Left forelimb (tissue), 1 donor: ENCODE results near the gene ADM2.
"Not testable (repeated sequence)": the region's sequence is repeated elsewhere in the genome, so short reads cannot be mapped to it uniquely, and the experiment has no call there.

Source experiments
- DNase-seq: peaks from one replicate; pipeline ENCODE4 v3.0.0-alpha.2; 2018; ENCODE audit warnings: low spot score

ADM2 gene, protein sequence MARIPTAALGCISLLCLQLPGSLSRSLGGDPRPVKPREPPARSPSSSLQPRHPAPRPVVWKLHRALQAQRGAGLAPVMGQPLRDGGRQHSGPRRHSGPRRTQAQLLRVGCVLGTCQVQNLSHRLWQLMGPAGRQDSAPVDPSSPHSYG

DNA sequence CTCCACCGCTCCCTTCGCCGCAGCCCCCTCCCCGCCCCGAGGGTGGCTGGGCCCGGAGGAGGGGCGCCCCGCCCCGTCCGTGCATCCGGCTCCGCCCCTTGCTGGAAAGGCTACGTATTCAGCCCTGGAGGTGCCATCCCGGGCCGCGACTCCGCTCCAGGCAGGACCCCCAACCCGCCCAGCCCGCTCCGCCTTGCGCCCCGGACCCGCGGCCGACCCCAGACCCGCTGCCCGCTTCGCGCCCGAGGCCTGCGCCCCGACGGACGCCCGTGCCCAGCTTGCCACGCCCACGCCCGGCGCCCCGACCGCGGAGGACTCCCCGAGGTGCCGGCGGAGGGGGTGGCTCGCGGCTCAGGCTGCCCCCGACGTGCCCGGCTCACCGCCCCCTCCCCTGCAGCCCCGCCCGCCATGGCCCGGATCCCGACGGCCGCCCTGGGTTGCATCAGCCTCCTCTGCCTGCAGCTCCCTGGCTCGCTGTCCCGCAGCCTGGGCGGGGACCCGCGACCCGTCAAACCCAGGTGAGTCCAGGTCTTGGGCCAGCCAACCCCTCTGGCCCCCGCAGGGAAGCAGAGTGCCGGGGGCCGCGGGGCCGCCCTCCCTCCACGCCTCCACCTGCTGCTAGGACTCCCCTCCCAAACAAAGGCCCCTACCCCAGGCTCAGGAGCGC is at the start of gene ADM2:
Gene ADM2 (plus strand): TSS at position 104 of the 667 bp plus-strand sequence. CDS start 305 bp downstream, at position 409.
- no peak for DNase-seq

DNA sequence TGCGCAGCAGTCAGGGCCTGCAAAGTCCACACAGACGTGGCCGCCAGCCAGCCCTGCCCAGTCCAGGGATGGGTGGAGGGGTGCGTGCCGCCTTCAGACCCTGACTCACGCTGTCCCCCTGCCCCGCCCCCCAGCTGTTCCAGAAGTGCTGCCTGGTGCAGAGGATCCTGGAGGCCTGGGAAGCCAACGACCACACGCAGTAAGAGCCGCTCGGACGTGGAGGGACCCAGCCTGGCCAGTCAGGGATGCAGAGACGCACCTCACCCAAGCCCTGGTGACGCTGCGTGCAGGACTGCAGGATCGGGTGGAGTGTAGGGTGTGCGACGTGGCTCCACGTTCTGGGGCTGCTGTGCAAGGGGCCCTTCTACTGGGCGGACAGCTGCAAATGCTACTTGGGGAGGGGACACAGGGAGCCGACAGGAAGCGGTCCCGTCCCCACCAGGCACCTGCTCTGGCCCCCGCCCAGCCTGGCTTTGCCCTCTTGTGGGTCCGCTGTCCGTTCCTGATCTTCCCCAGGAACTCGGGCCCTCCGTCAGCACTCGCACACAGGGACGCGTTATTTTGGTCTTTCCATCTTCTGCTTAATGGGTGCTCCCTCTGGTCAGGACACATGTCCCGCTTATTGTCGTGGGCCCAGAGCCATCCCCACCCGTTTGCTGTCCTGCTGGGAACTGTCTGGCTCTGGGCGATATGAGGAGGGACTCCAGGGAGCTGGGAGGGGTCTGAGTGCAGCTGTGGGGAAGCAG is 49.0 kb upstream of the ADM2 start:
- no peak for DNase-seq

DNA sequence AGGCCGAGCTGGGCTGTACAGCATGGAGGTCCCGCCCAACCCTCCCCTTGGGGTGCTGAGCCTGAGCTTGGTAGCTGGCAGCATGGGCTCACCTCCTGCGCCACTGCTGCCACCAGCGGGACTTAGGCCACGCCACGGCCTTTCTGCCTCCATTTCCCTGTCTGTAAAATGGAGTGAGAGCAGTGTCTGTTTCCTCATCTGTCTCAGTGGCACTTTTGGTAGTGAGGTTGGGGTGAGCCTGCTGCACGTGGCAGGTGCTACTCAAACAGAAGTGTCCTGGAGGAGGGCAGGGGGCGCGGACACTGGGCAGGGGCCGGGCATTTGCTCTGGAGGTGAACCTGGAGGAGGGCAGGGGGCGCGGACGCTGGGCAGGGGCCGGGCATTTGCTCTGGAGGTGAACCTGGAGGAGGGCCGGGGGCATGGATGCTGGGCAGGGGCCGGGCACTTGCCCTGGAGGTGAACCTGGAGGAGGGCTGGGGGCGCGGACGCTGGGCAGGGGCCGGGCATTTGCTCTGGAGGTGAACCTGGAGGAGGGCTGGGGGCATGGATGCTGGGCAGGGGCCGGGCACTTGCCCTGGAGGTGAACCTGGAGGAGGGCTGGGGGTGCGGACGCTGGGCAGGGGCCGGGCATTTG is 48.3 kb upstream of the ADM2 start:
- not testable (repeated sequence) for DNase-seq

DNA sequence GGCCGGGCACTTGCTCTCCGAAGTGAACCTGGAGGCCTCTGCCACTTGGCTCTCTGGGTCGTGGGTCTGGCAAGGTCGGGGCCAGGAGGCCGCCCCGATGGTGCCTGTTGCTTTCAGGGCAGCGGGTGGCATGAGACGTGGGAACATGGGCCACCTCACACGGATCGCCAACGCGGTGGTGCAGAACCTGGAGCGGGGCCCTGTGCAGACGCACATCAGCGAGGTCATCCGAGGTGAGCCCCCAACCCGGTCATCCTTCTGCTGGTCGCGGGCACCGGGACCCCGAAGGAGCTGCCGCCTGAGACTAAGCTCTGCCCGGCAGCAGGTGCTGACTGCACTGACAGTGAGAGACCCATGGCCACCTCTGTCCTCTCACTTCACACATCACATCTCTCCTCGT is 46.5 kb upstream of the ADM2 start:
- DNase-seq: peak; percentile 53

DNA sequence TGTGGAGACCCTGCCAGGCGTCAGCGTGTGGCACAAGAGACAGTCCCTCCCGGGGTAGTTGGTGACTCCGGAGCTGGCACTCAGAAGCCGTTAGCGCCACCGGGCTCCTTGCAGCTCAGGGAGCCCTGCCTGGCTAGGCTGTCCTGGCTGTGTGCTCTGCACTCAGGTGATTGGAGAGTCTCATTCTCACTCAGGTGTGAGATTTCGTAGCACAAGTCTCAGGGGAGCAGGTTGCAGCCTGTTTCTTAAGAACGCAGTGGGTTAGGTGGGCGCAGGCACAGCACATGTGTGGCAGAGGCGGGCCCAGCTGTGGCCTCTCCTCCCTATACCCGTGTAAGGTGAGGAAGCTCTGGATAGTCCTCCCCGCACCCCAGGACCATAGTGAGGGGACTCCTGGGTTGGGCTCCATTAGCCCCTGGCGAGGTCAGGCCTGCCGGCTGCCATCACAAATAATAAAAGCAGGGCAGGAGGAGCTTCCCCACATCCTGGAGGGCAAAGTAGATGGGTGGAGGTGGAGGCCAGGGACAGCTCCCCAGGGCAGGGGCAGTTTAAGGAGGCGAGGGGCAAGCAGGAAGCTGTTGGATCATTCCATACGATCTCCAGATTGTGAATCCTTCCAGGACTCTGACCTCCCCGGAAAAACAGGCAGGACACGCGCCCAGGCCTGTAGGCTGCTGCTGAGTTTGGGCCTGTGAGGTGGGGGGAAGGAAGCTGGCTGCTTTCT is 45.9 kb upstream of the ADM2 start:
- DNase-seq: peak; percentile 63

DNA sequence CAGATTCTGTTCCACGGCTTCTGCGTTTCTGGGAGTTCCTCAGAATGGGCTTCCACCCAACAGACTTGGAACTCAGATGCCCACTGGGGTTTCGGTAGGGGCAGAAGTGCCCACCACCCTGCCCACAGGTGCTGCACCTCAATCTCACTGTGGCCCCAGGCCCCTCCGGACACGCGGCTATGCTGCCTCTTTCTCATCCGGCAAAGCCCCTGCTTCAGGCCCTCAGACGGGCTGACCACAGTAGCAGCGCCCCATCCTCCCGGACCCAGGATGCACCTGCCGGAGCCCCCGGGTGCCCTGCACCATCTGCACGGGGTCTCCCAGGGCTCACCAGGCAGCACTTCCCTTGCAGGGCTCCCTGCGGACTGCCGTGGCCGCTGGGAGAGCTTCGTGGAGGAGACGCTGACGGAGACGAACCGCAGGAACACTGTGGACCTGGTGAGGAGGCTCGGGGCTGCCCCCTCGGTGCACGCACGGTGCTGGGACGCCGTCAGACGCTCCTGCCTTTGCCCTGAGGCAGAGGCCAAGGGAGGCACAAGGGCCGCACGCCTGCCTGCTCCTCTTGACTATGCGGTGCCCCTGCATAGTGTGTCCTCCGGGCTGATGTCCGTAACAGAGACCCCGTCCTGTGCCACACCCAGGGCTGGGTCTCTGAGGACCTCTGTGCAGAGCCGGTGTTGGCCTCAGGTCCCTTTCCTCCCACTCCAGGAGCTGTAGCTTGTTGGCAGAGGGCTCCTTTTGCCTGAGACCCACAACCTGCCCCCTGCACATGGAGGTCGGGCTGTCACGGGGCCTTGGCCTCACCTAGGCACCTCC is 45.1 kb upstream of the ADM2 start:
- DNase-seq: peak; percentile 61

DNA sequence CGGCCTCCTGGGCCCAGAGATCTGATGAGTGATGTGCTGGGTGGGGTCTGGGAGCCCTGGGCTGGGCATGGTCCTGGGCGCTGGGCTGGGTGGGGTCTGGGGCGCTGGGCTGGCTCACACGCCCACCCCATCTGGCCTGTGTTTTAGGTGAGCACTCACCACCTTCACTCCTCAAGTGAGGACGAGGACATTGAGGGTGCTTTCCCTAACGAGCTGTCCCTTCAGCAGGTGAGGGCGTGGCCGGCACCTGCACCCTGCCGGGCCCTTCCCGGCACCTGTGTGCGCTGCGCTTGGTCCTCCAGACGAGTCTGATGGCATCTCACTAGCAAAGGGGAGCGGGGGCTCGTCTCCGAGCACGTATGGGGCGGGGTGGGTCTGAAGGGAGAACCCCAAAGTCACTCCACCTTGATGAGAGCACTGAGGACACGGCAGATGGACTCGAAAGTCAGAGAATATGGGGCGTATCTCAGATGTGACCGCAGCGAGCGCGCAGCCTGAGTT is 44.5 kb upstream of the ADM2 start:
- DNase-seq: no peak

DNA sequence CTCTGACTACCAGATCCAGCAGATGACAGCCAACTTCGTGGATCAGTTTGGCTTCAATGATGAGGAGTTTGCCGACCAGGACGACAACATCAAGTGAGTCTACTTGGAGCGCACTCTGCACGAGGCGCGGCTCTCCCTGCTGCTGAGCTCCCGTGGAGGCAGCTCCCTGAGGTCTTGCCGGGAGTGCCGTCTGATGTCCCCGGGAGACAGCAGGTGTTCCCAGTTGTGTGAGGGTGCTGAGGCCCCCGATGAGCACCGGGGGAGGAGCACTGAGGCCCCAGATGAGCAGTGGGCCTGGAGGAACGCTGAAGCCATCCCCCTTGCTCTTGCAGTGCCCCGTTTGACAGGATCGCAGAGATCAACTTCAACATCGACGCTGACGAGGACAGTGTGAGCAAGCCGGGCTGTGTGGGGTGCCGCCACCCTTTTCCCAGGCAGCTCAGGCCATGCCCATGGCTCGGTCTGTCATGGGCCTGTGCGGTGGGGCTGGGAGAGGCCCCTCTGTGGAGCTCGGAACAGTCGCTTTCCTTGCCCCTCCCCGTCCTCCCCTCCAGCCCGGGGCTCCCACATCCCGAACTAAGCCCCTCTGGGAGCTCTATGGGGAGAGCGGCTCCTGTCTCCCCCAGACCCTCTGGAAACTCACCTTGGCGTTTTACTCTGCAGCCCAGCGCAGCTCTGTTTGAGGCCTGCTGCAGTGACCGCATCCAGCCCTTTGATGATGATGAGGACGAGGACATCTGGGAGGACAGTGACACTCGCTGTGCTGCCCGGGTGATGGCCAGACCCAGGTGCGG is 43.6 kb upstream of the ADM2 start:
- DNase-seq: peak; percentile 59

DNA sequence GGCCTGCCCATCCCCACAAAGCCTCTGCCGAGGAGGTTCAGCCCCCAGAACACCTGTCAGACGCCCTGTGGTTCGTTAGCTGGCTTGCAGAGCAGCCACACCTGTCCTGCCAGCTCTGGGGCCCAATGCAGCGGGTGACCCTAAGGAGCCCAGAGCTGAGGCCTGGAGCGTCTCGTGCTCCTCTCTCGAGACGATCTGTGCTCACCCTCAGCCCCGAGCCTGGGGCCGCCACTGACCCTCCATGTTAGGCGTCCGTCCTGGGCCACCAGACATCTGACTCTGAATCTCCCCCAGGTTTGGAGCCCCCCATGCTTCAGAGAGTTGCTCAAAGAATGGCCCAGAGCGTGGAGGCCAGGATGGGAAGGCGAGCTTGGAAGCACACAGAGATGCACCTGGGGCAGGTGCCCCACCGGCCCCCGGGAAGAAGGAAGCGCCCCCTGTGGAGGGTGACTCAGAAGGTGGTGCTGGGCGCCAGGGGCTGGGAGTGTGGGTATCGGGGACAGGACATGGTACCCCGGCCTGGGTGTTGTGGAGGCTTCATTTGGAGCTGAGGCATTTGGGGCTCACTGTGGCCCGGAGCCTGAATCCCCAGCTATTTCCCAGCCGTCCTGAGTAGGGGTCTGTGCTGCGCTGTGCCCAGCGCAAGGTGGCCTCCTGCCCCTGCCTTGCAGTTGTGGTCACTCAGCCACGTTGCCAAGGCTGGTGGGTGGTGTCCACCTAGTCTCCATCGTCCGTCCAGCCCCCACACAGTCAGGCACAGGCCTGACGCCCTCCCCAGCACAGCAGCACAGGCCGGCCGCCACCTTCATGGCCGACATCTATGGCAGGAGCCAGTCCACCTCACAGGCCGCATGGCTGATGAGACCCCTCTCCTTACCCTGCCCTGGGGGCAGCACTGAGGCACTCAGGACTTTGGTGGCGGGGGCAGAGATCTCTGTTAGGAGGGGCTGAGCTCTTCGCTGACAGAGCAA is 42.8 kb upstream of the ADM2 start:
- DNase-seq: no peak

DNA sequence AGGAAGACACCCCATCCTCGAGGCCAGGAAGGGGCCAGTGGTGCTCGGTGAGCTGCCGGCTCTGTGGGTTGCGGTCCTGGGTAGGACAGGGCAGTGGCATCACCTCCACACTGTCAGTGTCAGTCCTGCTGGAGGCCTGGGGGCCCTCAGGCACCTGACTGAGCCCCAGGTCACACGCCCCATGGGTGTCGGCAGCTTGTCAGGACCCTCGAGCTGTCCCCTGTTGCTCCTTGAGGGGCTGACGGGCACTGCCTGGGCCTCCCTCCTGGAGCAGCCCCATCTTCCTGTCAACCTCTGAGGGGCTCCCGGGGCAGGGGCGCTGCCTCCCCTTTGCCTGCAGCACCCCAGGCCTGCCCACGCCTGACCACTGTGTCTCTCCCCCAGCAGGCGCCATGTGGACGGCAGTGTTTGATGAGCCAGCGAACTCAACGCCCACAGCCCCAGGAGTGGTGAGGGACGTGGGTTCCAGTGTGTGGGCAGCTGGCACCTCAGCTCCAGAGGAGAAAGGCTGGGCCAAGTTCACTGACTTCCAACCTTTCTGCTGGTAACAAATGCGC is 42.0 kb upstream of the ADM2 start:
- DNase-seq: peak; percentile 51

DNA sequence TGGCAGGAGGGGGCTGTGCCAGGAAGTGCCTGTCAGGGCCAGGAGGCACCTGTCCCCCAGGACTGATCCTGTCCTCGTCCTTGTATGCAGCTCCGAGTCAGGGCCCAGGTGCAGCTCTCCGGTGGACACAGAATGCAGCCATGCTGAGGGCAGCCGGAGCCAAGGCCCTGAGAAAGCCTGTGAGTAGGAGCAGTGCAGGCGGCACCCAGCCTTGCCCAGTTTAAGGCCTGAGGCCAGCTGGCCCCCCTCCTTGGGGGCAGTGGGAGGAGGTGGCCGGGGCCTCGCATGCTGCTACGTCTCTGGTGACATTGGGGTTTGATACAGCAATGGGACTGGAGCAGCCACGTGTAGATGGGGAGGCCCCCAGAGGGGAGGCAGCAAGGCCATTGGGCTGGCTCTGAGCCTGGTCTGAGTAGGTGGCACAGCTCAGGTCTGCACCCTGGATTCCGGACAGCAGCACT is 41.4 kb upstream of the ADM2 start:
- DNase-seq: peak; percentile 60

DNA sequence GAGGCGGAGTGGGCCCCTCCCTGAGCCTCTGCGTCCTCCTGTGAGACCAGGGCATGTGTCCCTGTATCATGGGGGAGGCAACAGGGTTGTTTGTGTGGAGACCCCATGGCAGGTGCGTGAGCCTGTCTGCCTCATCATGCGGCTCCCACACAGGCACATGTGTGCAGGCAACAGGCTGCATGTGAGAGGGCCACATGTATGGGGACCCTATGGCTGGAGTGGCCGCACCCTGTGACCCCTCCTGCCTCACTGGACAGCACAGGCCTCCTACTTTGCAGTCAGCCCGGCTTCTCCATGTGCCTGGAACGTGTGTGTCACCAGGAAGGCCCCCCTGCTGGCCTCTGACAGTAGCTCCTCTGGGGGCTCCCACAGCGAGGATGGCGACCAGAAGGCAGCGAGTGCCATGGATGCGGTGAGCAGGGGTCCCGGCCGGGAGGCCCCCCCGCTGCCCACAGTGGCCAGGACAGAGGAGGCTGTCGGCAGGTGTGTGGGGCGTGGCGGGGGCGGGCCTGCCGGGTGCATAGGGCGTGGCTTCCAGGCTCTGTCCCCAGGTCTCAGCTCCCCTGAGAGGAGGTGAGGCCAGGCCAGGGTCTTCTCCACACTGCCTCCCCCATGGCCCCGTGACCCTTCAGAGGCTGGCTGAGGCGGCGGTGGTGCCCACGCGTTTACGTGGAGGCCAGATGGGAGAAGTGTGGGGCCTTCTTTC is 40.6 kb upstream of the ADM2 start:
- no peak for DNase-seq

DNA sequence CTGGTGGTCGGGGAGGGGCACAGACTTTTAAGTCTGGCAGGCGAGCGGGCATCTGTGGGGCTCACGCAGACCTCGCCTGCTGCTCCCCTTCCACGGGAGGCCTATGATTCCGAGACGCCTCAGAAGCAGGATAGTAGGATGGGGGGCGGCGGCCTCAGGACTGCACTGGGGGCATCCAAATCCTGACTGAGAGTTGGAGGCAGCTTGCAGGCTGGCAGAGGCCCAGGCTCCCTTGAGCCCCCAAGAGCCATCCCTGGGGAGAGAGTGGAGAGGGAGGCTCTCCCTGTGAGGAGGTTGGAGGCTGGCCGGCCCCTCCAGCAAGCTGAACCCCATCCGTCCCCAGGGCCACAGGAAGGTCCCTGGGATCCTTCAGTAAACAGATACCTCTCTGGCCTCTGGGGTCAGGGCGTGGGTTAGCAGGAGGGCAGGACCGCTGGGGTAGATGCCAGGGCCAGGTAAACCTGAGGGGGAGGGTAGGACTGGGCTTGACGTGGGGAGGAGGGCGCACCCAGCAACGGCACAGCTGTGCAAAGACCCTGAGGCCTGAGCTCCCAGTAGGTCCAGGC is 39.8 kb upstream of the ADM2 start:
- DNase-seq: no peak

DNA sequence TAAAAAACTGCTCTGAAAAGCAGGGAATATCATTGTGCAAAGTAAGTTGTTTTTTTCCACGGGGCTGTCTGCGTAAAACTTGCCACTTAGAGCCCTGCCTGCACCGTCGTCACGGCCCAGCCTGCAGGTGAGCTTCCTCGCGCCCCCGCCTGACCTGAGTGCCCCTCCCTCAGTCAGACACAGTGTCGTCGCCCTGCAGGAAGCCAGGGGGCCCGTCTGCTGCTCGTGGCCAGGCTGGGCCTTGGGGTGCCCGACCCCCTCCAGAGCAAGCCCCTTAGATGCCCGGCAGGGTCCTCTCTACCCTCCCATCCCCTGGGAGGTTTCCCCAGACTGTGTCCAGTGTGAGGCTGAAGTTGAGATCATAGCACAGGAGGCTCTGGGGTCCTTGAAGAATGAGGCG is 38.1 kb upstream of the ADM2 start:
- no peak for DNase-seq

DNA sequence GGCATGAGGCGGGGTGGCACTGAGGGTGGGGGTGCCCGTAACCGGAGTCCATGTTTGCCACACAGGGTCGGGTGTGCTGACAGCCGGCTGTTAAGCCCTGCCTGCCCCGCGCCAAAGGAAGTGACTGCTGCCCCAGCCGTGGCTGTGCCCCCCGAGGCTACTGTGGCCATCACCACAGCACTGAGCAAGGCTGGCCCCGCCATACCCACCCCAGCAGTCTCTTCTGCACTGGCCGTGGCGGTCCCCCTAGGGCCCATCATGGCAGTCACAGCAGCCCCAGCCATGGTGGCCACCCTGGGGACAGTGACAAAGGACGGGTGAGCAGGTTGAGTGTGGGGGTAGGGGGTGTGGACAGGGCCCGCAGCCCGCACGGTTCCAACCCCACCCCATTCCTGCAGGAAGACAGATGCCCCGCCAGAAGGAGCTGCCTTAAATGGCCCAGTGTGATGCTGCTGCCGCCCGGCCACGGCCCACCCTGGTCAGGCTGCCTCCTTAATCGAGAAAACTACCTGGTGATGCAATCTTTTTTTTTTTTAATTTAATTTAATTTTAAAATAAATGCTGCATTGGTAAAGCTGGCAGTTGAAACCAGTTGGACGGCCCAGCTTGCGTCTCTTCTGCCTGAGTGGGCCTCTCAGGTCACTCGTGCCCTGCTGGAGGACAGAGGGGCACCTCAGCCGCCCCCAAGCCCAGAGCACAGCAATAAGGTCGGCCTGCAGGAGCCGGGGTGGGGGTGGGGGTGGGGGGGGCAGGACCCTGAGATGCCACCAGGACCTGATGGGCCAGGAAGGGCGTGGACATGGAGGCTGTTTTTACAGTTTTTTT is 37.3 kb upstream of the ADM2 start:
- DNase-seq: no peak

DNA sequence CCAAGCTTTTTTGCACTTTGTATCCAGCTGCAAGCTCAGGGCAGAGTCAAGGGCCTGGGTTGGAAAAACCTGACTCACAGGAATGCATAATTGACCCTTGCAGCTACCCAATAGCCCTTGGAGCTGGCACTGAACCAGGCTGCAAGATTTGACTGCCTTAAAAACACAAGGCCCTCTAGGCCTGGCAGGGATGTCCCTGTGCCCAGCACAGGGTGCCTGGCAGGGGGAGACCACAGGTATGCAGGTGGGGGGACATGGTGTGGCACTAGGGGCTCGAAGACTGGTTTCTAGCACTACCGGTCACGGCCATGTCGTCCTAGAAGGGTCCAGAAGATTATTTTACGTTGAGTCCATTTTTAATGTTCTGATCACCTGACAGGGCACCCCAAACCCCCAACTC is 36.7 kb upstream of the ADM2 start:
- DNase-seq: no peak
